A549 (cell line): ENCODE data around the gene ARFIP1.

Source experiments
- CTCF ChIP-seq: fragments of >200 bp; sonication (Bioruptor Twin); formaldehyde crosslinking; IDR thresholded peaks from 3 replicates; pipeline ENCODE4 v1.5.1; 2016
- E2F6 ChIP-seq: IDR thresholded peaks from 2 replicates; pipeline ENCODE4 v1.6.1; 2012; ENCODE audit warnings: low read depth, borderline replicate concordance
- EP300 ChIP-seq, 2 experiments: fragments of >200 bp; sonication (Bioruptor Twin); formaldehyde crosslinking; IDR thresholded peaks; 2 replicates in 1 of 2; 3 replicates in 1 of 2; pipeline ENCODE4 v1.6.1; 2016 to 2017
- HOXB5 ChIP-seq: fragments of 250-450 bp; sonication (Bioruptor Pico); IDR thresholded peaks from 2 replicates; pipeline ENCODE4 v1.5.0; 2020; ENCODE audit warnings: mild to moderate bottlenecking, moderate library complexity
- POLR2A ChIP-seq: IDR thresholded peaks from 2 replicates; pipeline ENCODE4 v1.6.1; 2012; ENCODE audit warnings: mild to moderate bottlenecking, low read length
- RAD21 ChIP-seq, 2 experiments: fragments of >200 bp in 1 of 2; sonication (Bioruptor Twin) in 1 of 2; formaldehyde crosslinking in 1 of 2; IDR thresholded peaks in 1 of 2; conservative IDR thresholded peaks in 1 of 2; 2 replicates in 1 of 2; 3 replicates in 1 of 2; pipeline ENCODE4 v1.6.1; 2012 to 2018; ENCODE audit warnings: inconsistent platforms in 1 of 2
- ZC3H11A ChIP-seq: fragments of 450-650 bp; IDR thresholded peaks from 2 replicates; pipeline ENCODE4 v1.6.1; 2014; ENCODE audit warnings: antibody characterized with exemption, mild to moderate bottlenecking
- ZSCAN20 ChIP-seq: fragments of 250-450 bp; sonication (Bioruptor Pico); IDR thresholded peaks from 2 replicates; pipeline ENCODE4 v1.8.0; 2022; ENCODE audit warnings: mild to moderate bottlenecking, moderate library complexity
- TF ChIP-seq, protein P1 (sequence below): fragments of 200-600 bp; sonication (generic); IDR thresholded peaks from 2 replicates; pipeline ENCODE4 v1.6.1; 2016; ENCODE audit warnings: antibody characterized with exemption, mild to moderate bottlenecking, moderate library complexity

- TF ChIP-seq, protein P1, sequence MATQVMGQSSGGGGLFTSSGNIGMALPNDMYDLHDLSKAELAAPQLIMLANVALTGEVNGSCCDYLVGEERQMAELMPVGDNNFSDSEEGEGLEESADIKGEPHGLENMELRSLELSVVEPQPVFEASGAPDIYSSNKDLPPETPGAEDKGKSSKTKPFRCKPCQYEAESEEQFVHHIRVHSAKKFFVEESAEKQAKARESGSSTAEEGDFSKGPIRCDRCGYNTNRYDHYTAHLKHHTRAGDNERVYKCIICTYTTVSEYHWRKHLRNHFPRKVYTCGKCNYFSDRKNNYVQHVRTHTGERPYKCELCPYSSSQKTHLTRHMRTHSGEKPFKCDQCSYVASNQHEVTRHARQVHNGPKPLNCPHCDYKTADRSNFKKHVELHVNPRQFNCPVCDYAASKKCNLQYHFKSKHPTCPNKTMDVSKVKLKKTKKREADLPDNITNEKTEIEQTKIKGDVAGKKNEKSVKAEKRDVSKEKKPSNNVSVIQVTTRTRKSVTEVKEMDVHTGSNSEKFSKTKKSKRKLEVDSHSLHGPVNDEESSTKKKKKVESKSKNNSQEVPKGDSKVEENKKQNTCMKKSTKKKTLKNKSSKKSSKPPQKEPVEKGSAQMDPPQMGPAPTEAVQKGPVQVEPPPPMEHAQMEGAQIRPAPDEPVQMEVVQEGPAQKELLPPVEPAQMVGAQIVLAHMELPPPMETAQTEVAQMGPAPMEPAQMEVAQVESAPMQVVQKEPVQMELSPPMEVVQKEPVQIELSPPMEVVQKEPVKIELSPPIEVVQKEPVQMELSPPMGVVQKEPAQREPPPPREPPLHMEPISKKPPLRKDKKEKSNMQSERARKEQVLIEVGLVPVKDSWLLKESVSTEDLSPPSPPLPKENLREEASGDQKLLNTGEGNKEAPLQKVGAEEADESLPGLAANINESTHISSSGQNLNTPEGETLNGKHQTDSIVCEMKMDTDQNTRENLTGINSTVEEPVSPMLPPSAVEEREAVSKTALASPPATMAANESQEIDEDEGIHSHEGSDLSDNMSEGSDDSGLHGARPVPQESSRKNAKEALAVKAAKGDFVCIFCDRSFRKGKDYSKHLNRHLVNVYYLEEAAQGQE: no peak
- TF ChIP-seq EP300 (IDR thresholded peaks at IDR 0.05): no peak
- no peak for TF ChIP-seq CTCF
- no peak for TF ChIP-seq POLR2A
- TF ChIP-seq RAD21 (conservative IDR thresholded peaks at IDR 0.05 in 1 of 2, IDR thresholded peaks at IDR 0.05 in 1 of 2): no peak
- TF ChIP-seq E2F6: no peak
- TF ChIP-seq ZSCAN20 (CRISPR knock-in tag): no peak
- no peak for TF ChIP-seq ZC3H11A
- no peak for TF ChIP-seq HOXB5 (CRISPR knock-in tag)
These were observed 176.4 kb downstream of the ARFIP1 start for GRCh38 chr4:152956147-152956546.
